Skeletal muscle tissue (tissue), 4 donors: ENCODE results near the gene TMEM212. TPM values are rescaled to one million over a fixed set of nuclear protein-coding genes. Genes with fewer than 3 reads are reported as not detected.
"Not testable (repeated sequence)": the region's sequence is repeated elsewhere in the genome, so short reads cannot be mapped to it uniquely, and the experiment has no call there.

ENCODE experiments used
- H3K27ac ChIP-seq: one replicate; pipeline ENCODE4 v1.7.0; 2013; ENCODE audit warnings: mild to moderate bottlenecking, low read depth, low read length, inconsistent platforms
- H3K27me3 ChIP-seq, 3 donors: one replicate each; pipeline ENCODE4 v1.7.0; 2013; ENCODE audit warnings: low read length in 3 of 3; ENCODE audit not compliant: control insufficient read depth in 3 of 3, insufficient read depth in 3 of 3
- H3K36me3 ChIP-seq, 3 donors: one replicate each; pipeline ENCODE4 v1.7.0; 2013; ENCODE audit warnings: low read length in 3 of 3; ENCODE audit not compliant: control insufficient read depth in 3 of 3, insufficient read depth in 3 of 3
- H3K4me1 ChIP-seq, 3 donors: one replicate each; pipeline ENCODE4 v1.7.0; 2013; ENCODE audit warnings: low read length in 3 of 3, mild to moderate bottlenecking in 3 of 3; ENCODE audit not compliant: control insufficient read depth in 3 of 3, insufficient read depth in 3 of 3
- H3K4me3 ChIP-seq, 3 donors: one replicate each; pipeline ENCODE4 v1.7.0; 2013; ENCODE audit warnings: low read length in 3 of 3
- H3K9ac ChIP-seq, 3 donors: one replicate each; pipeline ENCODE4 v1.7.0; 2013; ENCODE audit warnings: low read length in 3 of 3, mild to moderate bottlenecking in 3 of 3, moderate library complexity in 2 of 3, low read depth in 1 of 3
- H3K9me3 ChIP-seq, 3 donors: one replicate each; pipeline ENCODE4 v1.7.0; 2013; ENCODE audit warnings: low read length in 3 of 3; ENCODE audit not compliant: control insufficient read depth in 3 of 3
- total RNA-seq: library from RNA; depleted of rRNA; stranded (reverse); fragments of >200 nt; gene quantifications from one replicate; pipeline ENCODE4 v1.2.3, GENCODE V29; 2014
- donor health status: Osteomylitis.

Gene TMEM212
- total RNA-seq, 1 donor from 2014 or later, result not detected

DNA sequence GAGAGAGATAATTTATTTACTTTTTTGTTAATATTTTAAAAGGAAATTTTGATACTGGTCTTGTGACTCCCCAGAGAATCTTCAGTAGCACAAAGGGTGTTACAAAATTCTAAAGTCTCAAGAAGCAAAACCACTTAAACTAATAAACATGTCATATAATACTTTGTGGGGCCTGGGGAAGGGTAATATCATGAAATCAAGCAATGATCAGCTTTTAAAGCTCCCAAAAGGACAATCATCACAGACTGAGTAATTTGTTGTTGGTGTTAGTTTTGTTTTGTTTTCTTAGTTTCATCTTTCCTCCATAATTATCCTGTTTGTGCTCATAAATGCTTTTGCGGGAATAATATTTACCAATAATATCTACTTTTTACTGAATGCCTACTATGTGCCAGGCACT lies 55.0 kb downstream of the TMEM212 start:
- Histone ChIP-seq H3K9ac (no peak overlapping the region), H3K27me3 (no peaks in the 10 kb centered on the region), H3K4me1 (no peaks in the 10 kb centered on the region), H3K4me3 (no peak overlapping the region), H3K9me3 (no peaks in the 10 kb centered on the region), H3K36me3 (no peaks in the 10 kb centered on the region), H3K27ac (no peak overlapping the region)

DNA sequence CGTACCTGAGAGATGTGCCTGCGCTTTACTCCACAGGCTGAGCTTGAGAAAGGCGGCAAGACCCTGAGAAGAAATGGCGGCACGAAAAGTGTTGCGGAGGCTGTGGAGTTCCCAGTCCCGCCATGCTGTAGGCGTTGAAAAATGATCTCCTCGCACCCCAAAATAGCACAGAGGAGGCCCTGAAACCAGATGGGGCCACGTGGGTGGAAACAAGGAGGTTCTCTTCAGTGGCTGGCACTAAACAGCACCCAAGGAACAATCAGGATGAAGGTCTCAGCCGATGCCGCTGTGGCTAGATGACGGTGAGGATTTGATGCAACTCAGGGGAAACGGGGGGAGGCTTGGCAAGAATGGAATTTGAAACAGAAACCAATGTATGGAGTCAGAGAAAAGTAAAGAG lies 57.3 kb downstream of the TMEM212 start:
- H3K4me3 ChIP-seq, result no peak overlapping the region
- no peaks in the 10 kb centered on the region for H3K4me1 ChIP-seq
- no peaks in the 10 kb centered on the region for H3K36me3 ChIP-seq
- H3K9me3 ChIP-seq, result no peaks in the 10 kb centered on the region
- no peaks in the 10 kb centered on the region for H3K27me3 ChIP-seq
- no peak overlapping the region for H3K27ac ChIP-seq
- H3K9ac ChIP-seq, result no peak overlapping the region

DNA sequence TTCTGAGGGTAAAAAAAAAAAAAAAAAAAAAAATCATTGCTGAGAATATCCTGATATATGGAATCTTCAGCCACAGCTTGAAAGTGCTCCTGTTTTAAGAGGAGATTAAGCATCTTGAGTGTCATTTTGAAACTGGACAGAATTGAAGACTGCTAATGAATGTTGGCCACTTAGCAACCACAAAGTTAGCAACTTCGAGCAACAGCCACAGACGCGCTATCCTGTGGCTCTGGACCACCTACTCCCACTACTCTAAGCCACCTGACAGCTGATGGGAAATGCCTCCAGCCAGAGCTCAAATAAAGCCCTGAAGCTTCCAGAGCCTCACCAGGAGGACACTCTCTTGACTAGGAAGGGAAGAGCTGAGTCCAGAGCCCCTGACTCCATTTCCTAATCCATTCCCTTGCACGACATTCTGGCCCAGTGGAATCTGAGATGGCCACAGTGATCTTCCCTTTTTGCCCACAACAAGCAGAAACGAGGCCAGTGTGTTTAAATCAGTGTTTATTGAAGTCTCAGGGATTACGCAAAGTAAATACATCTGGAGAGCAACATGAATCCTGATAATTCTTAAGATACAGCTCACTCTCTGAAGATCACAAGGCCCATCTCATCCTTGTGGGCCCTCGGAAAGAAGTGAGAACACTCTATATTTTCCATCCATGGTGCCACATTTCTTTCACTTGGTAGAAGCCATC lies 58.6 kb downstream of the TMEM212 start:
- Histone ChIP-seq H3K4me1 (no peaks in the 10 kb centered on the region), H3K9me3 (no peaks in the 10 kb centered on the region), H3K36me3 (no peaks in the 10 kb centered on the region), H3K27me3 (no peaks in the 10 kb centered on the region), H3K9ac (no peak overlapping the region), H3K4me3 (no peak overlapping the region), H3K27ac (no peak overlapping the region)

GRCh38 chr3:171904829-171905228 lies 61.7 kb downstream of the TMEM212 start:
- Histone ChIP-seq H3K4me3 (no peak overlapping the region), H3K27ac (no peak overlapping the region), H3K27me3 (no peaks in the 10 kb centered on the region), H3K9ac (no peak overlapping the region), H3K36me3 (no peaks in the 10 kb centered on the region), H3K9me3 (peaks cover 0 to 2% (median 0%) of the 10 kb centered on the region in 3 donors), H3K4me1 (no peaks in the 10 kb centered on the region)

- not testable (repeated sequence) for H3K4me3 ChIP-seq, H3K9me3 ChIP-seq, H3K27ac ChIP-seq, H3K27me3 ChIP-seq, H3K4me1 ChIP-seq, H3K9ac ChIP-seq, H3K36me3 ChIP-seq
Measured at GRCh38 chr3:171906503-171906902, 63.4 kb downstream of the TMEM212 start.

GRCh38 chr3:171906951-171907676 lies 64.0 kb downstream of the TMEM212 start:
- no peak overlapping the region for H3K4me3 ChIP-seq

GRCh38 chr3:171907761-171908160 lies 64.6 kb downstream of the TMEM212 start:
- Histone ChIP-seq H3K27me3 (no peaks in the 10 kb centered on the region), H3K27ac (no peak overlapping the region), H3K9me3 (peaks cover 0 to 5% (median 0%) of the 10 kb centered on the region in 3 donors), H3K36me3 (no peaks in the 10 kb centered on the region), H3K4me3 (no peak overlapping the region), H3K9ac (no peak overlapping the region), H3K4me1 (no peaks in the 10 kb centered on the region)

More at GRCh38 chr3:171906951-171907676, 64.0 kb downstream of the TMEM212 start:
- H3K4me1 ChIP-seq, result no peaks in the 10 kb centered on the region
- no peaks in the 10 kb centered on the region for H3K36me3 ChIP-seq
- no peak overlapping the region for H3K9ac ChIP-seq
- no peaks in the 10 kb centered on the region for H3K27me3 ChIP-seq
- no peak overlapping the region for H3K27ac ChIP-seq
- H3K9me3 ChIP-seq, result peaks cover 0 to 5% (median 0%) of the 10 kb centered on the region in 3 donors

DNA sequence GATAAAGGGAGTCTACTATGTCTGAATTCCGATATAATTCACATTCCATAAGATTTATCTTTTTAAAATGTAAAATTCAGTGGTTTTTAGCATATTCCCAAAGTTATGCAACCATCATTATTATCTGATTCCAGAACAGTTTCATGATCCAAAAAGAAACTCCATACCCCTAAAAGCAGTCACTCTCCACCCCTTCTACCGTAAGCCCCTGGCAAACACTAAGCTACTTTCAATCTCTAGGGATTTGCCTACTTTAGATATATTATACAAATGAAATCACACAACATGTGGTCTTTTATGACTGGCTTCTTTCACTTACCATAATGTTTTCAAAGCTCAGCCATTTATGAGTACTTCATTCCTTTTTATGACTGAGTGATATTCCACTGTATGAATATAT lies 65.6 kb downstream of the TMEM212 start:
- H3K4me1 ChIP-seq, result no peaks in the 10 kb centered on the region
- H3K27ac ChIP-seq, result no peak overlapping the region
- H3K27me3 ChIP-seq, result no peaks in the 10 kb centered on the region
- no peak overlapping the region for H3K9ac ChIP-seq
- H3K4me3 ChIP-seq, result no peak overlapping the region
- peaks cover 0 to 5% (median 0%) of the 10 kb centered on the region in 3 donors for H3K9me3 ChIP-seq
- H3K36me3 ChIP-seq, result no peaks in the 10 kb centered on the region
